ENCODE measurements around the gene UTY. TPM values are rescaled to one million over a fixed set of nuclear protein-coding genes. Genes with fewer than 3 reads are reported as not detected.
"Not testable (repeated sequence)": the region's sequence is repeated elsewhere in the genome, so short reads cannot be mapped to it uniquely, and the experiment has no call there.

The UTY gene
- total RNA-seq, 1 experiment from 2014 or later, result not detected

GRCh38 chrY:13271706-13272105, 208.1 kb downstream of the UTY start:
- Histone ChIP-seq H3T11ph (ENCODE audit: low read length) (no peak overlapping the region), H4K20me1 (ENCODE audit: control insufficient read depth, insufficient read depth, insufficient read length) (no peaks in the 10 kb centered on the region), H3K23ac (ENCODE audit: insufficient read length, low read depth, low read length) (no peak overlapping the region), H3K23me2 (ENCODE audit: insufficient read length, low read depth, low read length, poor library complexity, severe bottlenecking) (no peaks in the 10 kb centered on the region), H3K18ac (ENCODE audit: insufficient read length, low read depth, low read length) (no peak overlapping the region), H3K56ac (ENCODE audit: insufficient read length, low read depth, low read length) (no peak overlapping the region), H2BK5ac (ENCODE audit: insufficient read length, low read length) (no peak overlapping the region), H4K91ac (ENCODE audit: insufficient read length, low read depth, low read length) (no peak overlapping the region), H2BK120ac (ENCODE audit: low read depth, low read length, poor library complexity, severe bottlenecking) (no peak overlapping the region), H2AFZ (ENCODE audit: low read length) (no peak overlapping the region), H2BK20ac (ENCODE audit: low read depth, low read length, poor library complexity, severe bottlenecking) (no peak overlapping the region), H3K79me1 (ENCODE audit: insufficient read depth, low read depth, low read length, poor library complexity, severe bottlenecking) (no peaks in the 10 kb centered on the region), H3K27me3 (ENCODE audit: insufficient read depth, low read length) (no peaks in the 10 kb centered on the region), H3K9me3 (ENCODE audit: control insufficient read depth, low read depth, low read length) (no peaks in the 10 kb centered on the region), H3K4me1 (ENCODE audit: insufficient read depth, low read length) (no peaks in the 10 kb centered on the region), H2BK12ac (ENCODE audit: insufficient read length, low read depth, low read length) (no peak overlapping the region), H2AK5ac (ENCODE audit: insufficient read length, low read length) (no peak overlapping the region), H4K5ac (ENCODE audit: insufficient read length, low read depth, low read length) (no peak overlapping the region), H3K14ac (ENCODE audit: insufficient read depth, low read length) (no peak overlapping the region), H2BK15ac (ENCODE audit: low read depth, low read length) (no peak overlapping the region), H3K79me2 (ENCODE audit: insufficient read depth, low read length) (no peaks in the 10 kb centered on the region), H3K4ac (ENCODE audit: low read depth, low read length) (no peak overlapping the region), H3K27ac (ENCODE audit: insufficient read length, low read depth, low read length) (no peak overlapping the region), H3K4me2 (ENCODE audit: insufficient read depth, insufficient read length, low read length) (no peak overlapping the region), H4K8ac (replicated peaks; ENCODE audit: insufficient read length, low read depth, low read length) (no peak overlapping the region), H3K9ac (ENCODE audit: extremely low read depth, insufficient read length, low read length) (no peak overlapping the region)
- DNase-seq, result no peak
- Mint-ChIP-seq H3K4me3 (no peak overlapping the region), H3K27me3 (ENCODE audit: low read depth) (no peaks in the 10 kb centered on the region), H3K27ac (no peak overlapping the region), H3K9me3 (no peaks in the 10 kb centered on the region), H3K36me3 (ENCODE audit: insufficient read depth in 1 of 3, low read depth in 3 of 3) (no peaks in the 10 kb centered on the region), H3K4me1 (no peaks in the 10 kb centered on the region)
- TF ChIP-seq CTCF (conservative IDR thresholded peaks at IDR 0.05), result no peak

- H3K4ac ChIP-seq (ENCODE audit: low read depth, low read length); H3K9me3 ChIP-seq (ENCODE audit: control insufficient read depth, low read depth, low read length); H3T11ph ChIP-seq (ENCODE audit: low read length); H3K27me3 Mint-ChIP-seq (ENCODE audit: low read depth); H3K23ac ChIP-seq (ENCODE audit: insufficient read length, low read depth, low read length); H3K27ac Mint-ChIP-seq; H4K5ac ChIP-seq (ENCODE audit: insufficient read length, low read depth, low read length); H4K91ac ChIP-seq (ENCODE audit: insufficient read length, low read depth, low read length); H3K23me2 ChIP-seq (ENCODE audit: insufficient read length, low read depth, low read length, poor library complexity, severe bottlenecking); H4K8ac ChIP-seq (replicated peaks; ENCODE audit: insufficient read length, low read depth, low read length); H3K79me2 ChIP-seq (ENCODE audit: insufficient read depth, low read length); H3K4me1 Mint-ChIP-seq; H3K9ac ChIP-seq (ENCODE audit: extremely low read depth, insufficient read length, low read length); H2BK20ac ChIP-seq (ENCODE audit: low read depth, low read length, poor library complexity, severe bottlenecking); H3K4me1 ChIP-seq (ENCODE audit: insufficient read depth, low read length); H2AFZ ChIP-seq (ENCODE audit: low read length); DNase-seq; H2BK120ac ChIP-seq (ENCODE audit: low read depth, low read length, poor library complexity, severe bottlenecking); H3K27ac ChIP-seq (ENCODE audit: insufficient read length, low read depth, low read length); H2BK5ac ChIP-seq (ENCODE audit: insufficient read length, low read length); H3K4me2 ChIP-seq (ENCODE audit: insufficient read depth, insufficient read length, low read length); H3K4me3 Mint-ChIP-seq; H3K18ac ChIP-seq (ENCODE audit: insufficient read length, low read depth, low read length); H3K56ac ChIP-seq (ENCODE audit: insufficient read length, low read depth, low read length); H2BK12ac ChIP-seq (ENCODE audit: insufficient read length, low read depth, low read length); H2BK15ac ChIP-seq (ENCODE audit: low read depth, low read length); H3K27me3 ChIP-seq (ENCODE audit: insufficient read depth, low read length); H3K9me3 Mint-ChIP-seq; H3K36me3 Mint-ChIP-seq (ENCODE audit: insufficient read depth in 1 of 3, low read depth in 3 of 3); H2AK5ac ChIP-seq (ENCODE audit: insufficient read length, low read length); H3K79me1 ChIP-seq (ENCODE audit: insufficient read depth, low read depth, low read length, poor library complexity, severe bottlenecking); H4K20me1 ChIP-seq (ENCODE audit: control insufficient read depth, insufficient read depth, insufficient read length); H3K14ac ChIP-seq (ENCODE audit: insufficient read depth, low read length): not testable (repeated sequence)
- no CpG with 5 or more reads among the region's 4 CpGs for WGBS (ENCODE audit: extremely low coverage, insufficient read length, low lambda C conversion rate)
Observed at GRCh38 chrY:13253941-13254440, 225.8 kb downstream of the UTY start.
